GM21717 (cell line): ENCODE results near the gene HSPA9.
"Not testable (repeated sequence)": the region's sequence is repeated elsewhere in the genome, so short reads cannot be mapped to it uniquely, and the experiment has no call there.

ENCODE experiments used
- ATAC-seq: cut with Tn5 transposase; IDR thresholded peaks from one replicate; pipeline ENCODE4 v1.9.1; 2021; ENCODE audit warnings: mild to moderate bottlenecking, moderate library complexity; ENCODE audit not compliant: unreplicated experiment

Gene HSPA9

GRCh38 chr5:138536665-138537315, 38.4 kb downstream of the HSPA9 start:
- ATAC-seq = no peak

GRCh38 chr5:138536215-138536614, 39.0 kb downstream of the HSPA9 start:
- ATAC-seq = no peak

- no peak for ATAC-seq
Measured at GRCh38 chr5:138533973-138534941, 40.9 kb downstream of the HSPA9 start.

GRCh38 chr5:138529812-138530211, 45.4 kb downstream of the HSPA9 start:
- no peak for ATAC-seq

- ATAC-seq = no peak
Measured at GRCh38 chr5:138528744-138529469, 46.3 kb downstream of the HSPA9 start.

GRCh38 chr5:138528208-138528607, 47.0 kb downstream of the HSPA9 start:
- no peak for ATAC-seq

- no peak for ATAC-seq
Measured at GRCh38 chr5:138527170-138527569, 48.0 kb downstream of the HSPA9 start.

- no peak for ATAC-seq
Measured at GRCh38 chr5:138523406-138523805, 51.8 kb downstream of the HSPA9 start.

GRCh38 chr5:138520971-138521370, 54.2 kb downstream of the HSPA9 start:
- ATAC-seq = no peak

GRCh38 chr5:138517437-138517836, 57.8 kb downstream of the HSPA9 start:
- no peak for ATAC-seq

- ATAC-seq = no peak
Measured at GRCh38 chr5:138515556-138516245, 59.5 kb downstream of the HSPA9 start.

- no peak for ATAC-seq
Measured at GRCh38 chr5:138514021-138514420, 61.2 kb downstream of the HSPA9 start.

- no peak for ATAC-seq
Measured at GRCh38 chr5:138508958-138509357, 66.2 kb downstream of the HSPA9 start.

GRCh38 chr5:138507485-138507884, 67.7 kb downstream of the HSPA9 start:
- not testable (repeated sequence) for ATAC-seq

GRCh38 chr5:138506370-138507306, 68.6 kb downstream of the HSPA9 start:
- no peak for ATAC-seq

- no peak for ATAC-seq
Measured at GRCh38 chr5:138504799-138505198, 70.4 kb downstream of the HSPA9 start.
